HG03060 (cell line): ENCODE results near the gene CHMP4B.

Source experiments
- ATAC-seq: cut with Tn5 transposase; IDR thresholded peaks from one replicate; pipeline ENCODE4 v1.9.1; 2021; ENCODE audit warnings: low read depth, moderate number of reproducible peaks; ENCODE audit not compliant: unreplicated experiment

The CHMP4B gene

DNA sequence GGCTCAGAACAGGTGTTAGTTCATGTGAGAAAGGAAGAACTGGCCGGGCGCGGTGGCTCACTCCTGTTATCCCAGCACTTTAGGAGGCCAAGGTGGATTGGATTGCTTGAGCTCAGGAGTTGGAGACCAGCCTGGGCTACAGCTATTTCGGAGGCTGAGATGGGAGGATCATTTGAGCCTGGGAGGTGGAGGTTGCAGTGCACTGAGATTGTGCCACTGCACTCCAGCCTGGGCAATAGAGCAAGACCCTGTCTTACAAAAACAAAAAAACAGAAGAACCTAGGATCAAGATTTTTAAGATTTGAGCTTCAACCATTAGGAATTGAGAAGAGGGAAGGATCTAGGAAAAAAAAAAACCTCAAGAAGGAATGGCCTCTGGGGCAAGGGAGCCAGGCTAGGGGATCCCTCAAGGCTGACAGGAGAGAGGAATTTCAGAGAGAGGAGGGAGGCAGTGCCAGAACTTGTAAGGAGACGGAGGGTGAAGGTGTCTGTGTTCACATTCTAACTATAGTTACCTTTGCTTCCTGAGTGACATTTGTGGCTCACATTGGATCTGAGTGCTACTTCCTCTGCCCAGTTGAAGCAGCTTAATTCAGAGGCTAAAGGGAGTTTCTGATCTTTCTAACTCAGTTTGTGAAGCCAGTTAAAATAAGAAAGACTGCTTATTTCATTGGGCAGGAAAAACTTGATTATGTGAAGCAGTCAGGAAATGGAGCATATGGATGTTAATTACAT, 26.1 kb downstream of the CHMP4B start:
- ATAC-seq: no peak

DNA sequence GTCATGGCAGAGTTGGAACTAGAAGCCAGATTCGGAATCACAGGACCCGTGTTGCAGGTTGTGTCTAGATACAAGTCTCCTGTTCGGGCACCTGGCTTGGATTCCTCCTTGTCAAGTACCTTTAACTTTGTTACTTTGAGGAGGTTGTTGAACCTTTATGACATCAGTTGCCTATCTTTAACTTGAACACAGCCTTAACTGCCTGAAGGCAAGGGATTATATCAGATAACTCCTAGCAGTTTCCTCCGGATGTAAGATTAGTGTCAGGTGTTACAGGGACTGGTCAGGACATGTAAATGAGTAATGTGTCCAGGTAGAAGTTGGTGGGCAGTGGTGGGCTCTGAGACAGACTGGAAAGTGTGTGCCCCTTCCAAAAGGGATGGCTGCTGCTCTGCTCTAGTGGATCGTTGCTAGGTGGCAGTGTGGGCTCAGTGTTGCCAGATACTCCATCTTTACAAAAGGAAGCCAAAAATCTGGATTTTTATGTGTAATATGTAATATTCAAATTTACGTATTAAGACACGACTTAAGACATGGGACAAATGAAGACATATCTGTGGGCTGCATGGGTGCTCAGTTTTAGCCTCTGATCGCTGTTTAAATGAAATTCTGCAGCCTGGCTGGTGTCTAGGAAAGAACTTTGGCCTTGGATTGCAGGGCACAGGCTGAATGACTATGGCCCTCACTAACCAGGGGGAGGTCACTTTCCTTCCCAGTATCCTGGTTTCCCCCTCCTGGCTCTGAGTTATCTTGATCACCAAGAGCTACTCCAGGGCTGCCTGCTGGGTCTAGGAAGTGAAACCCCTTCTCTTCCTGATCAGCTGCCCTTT, 27.1 kb downstream of the CHMP4B start:
- no peak for ATAC-seq

DNA sequence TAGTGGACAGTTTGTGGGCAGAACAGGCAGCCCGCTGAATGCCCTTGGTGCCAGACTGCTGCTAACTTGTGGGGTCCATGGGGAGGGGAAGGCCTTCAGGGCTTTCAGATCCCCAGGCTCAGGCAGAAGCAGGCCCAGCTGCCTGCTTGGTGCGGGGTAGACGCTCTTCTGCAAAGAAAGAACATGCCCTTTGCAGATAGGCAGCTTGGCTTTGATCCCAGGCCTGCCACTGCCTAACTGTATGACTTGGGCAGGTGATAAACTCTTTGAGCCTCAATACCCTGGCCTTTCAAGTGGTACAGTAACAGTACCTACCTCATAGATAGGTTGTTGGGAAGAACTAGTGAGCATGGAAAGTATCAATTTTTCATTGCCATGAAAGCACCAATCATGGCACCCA, 28.4 kb downstream of the CHMP4B start:
- no peak for ATAC-seq

DNA sequence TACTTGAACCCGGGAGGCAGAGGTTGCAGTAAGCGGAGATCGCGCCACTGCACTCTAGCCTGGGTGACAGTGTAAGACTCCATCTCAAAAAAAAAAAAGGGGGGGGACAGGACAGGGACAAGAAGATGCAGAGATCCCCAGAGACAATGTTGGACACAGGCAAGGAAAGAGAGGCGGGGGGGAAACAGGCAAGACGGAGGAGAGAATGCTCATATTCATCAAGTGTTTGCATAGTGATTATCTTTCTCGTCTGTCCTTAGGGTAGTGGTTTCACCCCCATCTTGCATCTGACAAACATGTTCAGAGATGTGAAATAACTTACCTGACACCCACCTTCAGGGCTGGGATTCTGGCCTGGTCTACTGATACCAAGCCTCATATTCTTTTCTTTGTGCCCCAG, 29.0 kb downstream of the CHMP4B start:
- no peak for ATAC-seq

DNA sequence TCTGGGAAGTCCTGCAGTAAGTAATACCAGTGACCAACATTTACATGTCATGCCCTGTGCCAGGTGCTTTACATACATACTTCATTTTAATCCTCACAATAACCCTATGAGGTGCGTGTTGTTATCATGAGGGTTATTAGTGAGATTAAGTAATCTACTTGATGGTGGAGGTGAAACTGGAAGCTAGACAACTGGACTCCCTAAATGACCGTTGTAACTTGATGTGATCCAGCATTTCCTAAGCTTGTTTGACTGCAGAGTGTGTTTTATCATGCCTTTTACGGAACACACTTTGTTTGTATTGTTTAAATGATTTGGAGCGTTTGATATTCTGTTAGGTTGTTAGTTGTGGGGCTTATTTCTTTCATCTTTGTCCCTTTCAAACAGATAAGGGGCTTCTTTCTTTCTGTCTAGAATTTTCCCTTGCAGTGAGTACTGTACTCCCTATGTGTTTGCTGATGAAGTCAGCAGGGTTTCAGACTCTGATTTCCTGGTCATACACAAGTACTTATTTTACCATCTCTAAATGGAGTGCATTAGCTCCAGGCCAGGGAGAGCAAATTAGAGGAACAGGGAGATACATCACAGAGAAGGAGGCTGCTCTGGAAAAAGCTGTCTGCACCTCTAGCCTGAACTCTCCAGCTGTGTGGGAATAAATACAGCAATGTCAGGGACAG, 29.7 kb downstream of the CHMP4B start:
- no peak for ATAC-seq

DNA sequence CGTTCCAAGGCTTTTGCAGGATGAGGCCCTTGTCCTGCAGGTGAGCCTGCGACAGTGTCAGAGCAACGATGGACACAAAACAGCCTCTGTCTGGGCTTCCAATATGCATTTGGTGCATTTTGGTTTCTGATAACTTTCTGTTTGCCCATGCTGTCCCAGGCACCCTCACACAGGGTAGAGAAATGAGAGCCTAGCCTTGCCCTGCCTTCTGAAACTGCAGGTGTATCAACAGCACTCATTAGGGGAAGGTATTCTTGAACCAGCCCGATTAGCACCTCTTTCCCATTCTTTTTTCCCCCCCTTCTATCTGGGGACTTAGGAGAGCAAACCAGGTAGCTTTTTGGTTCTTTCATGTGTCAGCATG, 30.3 kb downstream of the CHMP4B start:
- no peak for ATAC-seq

DNA sequence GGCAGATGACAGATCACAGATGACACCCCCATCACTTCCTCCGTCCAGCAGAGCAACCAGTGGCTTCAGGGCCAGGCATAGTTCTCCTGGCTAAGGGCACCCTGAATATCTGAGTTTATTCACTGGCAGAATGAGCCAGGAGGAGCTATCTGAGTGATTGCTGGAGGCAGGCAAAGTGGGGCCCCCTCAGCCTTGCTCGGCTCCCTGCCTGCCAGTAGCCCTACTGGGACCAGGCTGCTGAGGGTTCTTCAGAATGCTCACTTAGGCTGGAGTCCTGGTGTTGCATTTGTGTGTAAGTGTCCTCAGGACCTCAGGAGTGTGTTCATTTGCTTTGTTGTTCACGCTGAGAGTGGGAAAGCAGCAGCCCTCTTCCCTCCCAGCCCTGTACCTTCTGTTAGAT, 31.2 kb downstream of the CHMP4B start:
- ATAC-seq: no peak

DNA sequence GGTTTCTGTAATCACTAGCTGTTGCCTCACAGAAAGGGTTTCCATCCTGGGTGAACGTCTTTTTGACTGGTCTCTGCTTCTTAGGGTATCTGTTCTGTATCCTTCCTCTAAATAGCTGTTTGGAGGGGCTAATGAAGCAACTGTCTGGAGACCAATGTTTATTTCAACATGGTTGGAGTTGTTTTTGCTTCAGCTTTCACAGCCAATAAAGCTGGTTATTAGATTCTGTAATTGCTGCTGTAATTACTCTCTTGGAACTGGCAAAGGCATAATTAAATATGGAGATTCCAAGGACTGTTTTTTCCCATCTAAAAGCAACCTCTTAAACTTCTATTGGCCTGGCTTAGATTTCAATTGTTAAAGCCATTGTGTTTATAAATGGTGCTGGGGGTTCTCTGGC, 31.9 kb downstream of the CHMP4B start:
- no peak for ATAC-seq

DNA sequence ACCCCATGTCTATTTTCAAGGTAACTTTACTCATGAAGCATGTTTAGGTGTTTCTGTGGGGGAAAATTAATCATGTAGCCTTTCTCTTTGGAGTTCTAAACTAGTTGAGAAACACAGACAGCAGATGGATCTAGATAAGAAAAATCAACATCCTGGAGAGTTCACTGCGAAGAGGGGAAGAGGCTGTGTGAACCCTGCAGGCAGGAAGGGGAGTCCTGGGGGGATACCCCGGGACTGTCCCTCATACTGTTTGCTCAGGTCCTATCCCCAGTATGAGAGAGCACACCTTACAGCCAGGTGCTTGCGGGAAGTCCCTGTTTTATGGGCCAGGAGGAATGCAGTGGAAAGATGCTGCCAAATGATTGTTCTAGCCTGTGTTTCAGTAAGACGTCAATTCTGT, 32.7 kb downstream of the CHMP4B start:
- ATAC-seq: no peak

DNA sequence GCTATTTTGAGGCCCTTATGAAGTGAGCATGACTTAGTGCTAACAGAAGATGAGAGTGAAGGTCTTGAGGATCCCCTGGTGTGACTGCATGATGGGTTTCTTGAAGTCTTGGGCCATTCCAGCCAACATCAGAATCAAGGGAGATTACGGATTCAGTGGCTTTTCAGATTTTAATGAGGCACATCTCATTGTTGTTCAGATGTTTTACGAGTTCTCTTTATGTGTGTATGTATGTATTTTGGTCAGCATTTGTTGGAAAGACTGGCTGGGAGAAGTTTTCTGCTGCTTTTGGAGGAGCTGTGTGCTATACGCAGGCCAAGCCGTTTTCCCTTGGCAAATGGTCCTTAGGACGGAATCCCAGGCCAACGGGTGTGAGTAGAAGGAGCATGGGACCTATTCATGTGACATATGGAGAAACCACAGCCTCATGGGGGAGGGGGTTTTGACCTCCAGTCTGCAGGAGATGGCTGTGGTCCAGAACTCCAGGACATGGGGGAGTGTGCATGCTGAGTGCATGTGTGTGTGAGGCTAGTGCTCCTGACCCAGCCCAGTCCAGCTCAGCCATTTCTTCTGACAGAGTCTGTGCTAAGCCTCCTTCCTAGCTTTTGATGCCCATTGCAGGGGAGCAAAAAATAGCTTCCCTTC, 35.3 kb downstream of the CHMP4B start:
- no peak for ATAC-seq

DNA sequence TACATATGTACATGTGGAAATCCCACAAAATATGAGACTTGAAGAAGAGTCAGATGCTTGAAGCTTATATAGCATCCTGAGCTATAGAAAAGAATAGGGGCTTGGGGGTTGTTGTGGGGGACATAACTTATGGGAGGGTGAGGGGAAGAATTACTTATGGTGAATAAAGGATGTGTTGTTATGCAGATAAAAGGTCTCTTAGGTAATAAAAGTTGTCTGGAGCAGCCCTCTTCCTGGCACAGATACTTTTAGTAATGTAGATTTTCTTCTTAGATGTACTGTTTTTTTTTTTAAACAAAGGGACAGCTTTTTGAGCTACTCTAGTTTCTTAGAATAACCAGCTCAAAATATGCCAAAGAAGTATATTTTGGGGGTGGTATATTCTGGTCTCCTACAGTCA, 35.9 kb downstream of the CHMP4B start:
- ATAC-seq: no peak

DNA sequence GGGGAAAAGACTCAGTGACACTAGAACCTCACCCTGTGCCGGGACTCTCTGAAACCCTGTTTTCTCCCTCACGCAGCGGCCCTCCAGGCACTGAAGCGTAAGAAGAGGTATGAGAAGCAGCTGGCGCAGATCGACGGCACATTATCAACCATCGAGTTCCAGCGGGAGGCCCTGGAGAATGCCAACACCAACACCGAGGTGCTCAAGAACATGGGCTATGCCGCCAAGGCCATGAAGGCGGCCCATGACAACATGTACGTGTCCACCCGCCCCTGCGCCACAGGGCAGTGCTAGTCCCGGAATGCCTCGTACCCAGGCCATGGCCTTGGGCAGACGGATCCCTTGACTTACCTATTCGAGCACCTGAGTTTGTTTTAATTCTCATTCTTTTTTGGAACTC, 37.2 kb downstream of the CHMP4B start:
- ATAC-seq: no peak

DNA sequence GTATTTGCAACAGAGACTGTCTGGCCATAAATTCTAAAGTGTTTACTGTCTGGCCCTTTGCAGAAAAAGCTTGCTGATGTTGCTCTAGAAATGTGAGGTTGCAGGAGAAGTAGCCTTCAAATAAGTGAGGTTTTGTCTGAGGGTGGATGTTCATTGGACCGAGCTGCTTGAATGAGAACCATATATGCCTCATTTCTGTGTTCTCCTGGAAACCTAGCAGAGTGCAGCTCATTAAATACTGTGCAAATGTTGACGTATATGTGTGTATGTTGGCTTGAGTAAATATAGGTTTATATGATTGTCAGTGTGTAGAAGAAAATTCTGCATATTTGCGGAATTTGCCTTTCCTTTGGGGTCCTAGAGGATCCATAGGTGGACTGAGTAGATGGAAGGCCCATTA, 39.0 kb downstream of the CHMP4B start:
- ATAC-seq: no peak

DNA sequence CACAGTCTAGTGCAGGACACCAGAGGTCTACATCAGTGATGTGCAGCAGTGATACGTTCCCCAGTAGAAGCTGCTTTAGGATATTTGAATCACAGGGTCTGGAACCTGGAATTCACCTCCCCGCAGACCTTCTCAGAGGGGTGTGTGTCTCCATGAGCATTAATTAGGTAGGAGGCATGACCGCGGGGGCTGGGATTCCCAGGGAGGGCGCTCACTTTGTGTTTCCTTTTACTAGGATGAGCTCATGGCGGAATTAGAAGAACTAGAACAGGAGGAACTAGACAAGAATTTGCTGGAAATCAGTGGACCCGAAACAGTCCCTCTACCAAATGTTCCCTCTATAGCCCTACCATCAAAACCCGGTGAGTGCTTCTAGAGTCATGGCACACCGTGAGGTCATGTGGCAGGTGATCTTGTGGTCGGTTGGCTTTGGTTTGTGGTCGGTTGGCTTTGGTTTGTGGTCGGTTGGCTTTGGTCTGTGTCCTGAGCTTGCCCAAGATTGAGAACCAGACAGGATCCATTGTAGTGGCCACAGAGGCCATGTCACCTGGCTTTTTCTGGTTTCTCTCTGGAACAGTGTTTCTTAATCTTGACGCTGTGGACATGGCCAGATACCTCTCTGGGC, 40.8 kb downstream of the CHMP4B start:
- ATAC-seq: no peak

DNA sequence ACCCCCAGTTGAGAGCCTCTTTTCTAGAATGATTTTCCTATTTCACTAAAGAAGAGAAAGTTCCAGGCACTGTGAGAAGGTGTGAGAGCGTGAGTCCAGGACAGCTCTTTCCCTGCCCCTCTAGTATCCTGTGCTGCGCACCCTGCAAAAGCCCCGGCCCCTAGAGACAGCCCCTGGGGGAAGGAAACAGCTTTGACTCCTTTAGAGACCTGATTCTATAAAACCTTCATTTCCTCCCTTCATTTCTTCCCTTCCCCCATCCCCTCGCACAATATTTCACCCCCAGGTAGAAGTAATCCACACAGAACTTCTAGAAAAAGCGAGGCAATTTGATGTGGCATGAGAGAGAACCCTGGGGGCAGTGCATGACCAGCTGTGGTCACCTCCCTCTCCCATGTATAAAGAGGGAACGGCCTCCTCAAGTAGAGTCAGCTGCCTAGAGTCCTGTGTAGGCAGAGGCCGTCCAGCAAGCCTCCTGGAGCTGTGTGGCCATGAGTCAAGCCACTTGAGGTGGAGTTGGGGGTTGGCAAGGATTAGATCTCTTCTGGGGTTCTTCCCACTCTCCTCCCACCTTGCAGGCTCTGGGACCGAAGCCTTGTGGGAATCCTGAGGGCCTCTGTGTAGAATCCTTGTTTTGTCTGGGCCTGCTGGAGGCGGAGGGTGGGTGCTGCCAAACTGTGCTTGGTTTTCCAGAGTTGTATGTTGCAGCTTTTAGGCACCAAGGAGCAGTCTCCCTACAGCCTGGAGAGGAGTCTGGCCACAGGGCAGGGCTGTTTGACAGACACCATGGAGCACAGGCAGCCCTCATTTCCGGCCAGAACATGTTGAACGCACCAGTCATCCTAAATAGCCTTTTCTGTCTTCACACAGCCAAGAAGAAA, 41.7 kb downstream of the CHMP4B start:
- ATAC-seq: no peak

DNA sequence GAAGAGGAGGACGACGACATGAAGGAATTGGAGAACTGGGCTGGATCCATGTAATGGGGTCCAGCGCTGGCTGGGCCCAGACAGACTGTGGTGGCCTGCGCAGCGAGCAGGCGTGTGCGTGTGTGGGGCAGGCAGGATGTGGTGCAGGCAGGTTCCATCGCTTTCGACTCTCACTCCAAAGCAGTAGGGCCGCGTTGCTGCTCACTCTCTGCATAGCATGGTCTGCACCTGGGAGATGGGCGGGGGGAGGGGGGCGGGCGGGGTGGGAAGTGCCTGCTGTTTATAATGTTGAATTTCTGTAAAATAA, 42.3 kb downstream of the CHMP4B start:
- ATAC-seq: no peak

DNA sequence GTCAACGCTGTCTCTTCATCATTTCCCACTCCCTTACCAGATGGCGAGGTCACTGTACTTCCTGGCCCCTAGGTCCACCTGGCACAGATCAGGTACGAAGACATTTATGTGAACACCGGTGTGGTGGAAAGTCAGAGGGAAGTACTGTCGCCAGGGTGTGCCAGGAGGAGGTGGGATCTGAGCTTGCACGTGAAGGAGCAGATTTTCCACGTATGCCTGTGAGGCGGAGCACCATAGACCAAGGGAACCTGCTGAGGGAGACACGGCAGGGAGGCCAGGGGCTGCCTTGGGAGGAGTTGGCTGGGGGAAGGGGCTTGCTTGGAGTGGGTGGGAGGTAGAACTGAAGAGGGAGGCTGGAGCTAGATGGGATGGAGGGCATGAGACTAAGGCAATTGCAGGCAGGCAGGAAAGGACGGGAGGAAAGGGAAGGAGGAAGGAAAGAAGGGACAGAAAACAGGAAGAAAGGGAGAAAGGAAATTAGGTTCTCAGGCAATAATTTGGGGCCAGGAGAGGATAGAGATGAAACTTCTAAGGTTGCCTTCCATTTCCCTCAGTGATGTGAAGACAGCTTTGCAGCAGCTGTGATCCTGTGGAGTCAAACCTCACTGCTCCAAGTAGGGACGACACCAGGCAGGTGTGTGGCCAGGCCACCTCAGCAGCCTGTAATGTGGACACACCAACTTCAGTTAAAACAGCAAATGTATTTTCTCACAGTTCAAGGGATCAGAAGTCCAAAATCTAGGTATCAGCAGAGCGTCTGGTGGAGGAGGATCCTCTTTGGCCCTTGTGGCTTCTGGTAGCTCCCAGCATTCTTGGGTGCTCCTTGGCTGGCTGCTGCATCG, 46.8 kb downstream of the CHMP4B start:
- no peak for ATAC-seq

DNA sequence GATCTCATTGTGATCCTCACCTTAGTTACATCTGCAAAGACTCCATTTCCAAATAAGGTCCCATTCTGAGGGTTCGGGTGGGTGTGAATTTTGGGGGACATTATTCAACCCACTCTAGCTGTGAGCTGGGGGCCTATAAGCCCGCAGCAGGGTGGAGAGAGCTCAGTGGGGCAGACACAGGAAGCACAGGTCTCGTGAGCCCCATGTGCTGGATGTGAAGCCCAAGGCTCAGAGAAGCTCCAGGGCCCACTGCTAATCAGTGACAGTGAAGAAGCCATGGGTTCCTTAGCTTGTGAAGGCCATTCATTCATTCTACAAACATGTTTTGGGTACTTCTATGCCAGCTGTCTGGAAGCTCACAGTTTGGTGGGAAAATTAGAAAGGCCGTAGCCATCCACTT, 47.5 kb downstream of the CHMP4B start:
- no peak for ATAC-seq

DNA sequence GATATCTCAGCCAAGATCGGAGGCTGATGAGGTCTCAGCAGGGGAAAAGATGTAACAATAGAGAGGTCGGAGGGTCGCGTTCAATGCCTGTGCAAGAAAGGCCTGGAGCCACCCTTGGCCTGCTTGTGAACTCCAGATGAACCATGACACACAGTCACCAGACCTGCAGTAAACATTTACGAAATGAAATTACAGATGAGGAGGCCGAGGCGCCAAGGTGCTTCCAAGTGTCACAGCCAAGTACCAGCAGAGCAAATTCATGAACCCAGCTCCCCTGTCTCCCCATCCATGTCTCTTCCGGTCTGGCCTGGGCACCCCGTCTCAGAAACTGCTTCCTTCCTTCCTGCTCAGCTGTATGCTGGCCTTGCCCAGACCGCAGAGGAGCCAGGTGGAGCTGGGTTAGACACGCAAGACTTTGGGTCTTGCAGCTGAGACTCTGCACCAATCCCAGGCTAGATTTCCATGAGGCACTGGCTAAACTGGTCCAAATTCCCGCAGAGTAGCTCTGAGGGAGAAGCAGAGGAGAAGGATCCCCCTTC, 48.1 kb downstream of the CHMP4B start:
- no peak for ATAC-seq
